Lower leg skin (tissue), 3 donors: Measurements from ENCODE around the gene GJC1.

Experiments used
- POLR2A ChIP-seq, 2 donors: fragments of 450-650 bp; IDR thresholded peaks; one replicate each; pipeline ENCODE4 v1.6.1; 2016 to 2017; ENCODE audit warnings: antibody characterized with exemption in 2 of 2, mild to moderate bottlenecking in 1 of 2, moderate library complexity in 1 of 2
- TF ChIP-seq, protein P1 (sequence below), 3 donors: fragments of 450-650 bp; IDR thresholded peaks; one replicate each; pipeline ENCODE4 v1.5.1; 2016; ENCODE audit warnings: antibody characterized with exemption in 3 of 3, mild to moderate bottlenecking in 3 of 3, moderate library complexity in 2 of 3

DNA sequence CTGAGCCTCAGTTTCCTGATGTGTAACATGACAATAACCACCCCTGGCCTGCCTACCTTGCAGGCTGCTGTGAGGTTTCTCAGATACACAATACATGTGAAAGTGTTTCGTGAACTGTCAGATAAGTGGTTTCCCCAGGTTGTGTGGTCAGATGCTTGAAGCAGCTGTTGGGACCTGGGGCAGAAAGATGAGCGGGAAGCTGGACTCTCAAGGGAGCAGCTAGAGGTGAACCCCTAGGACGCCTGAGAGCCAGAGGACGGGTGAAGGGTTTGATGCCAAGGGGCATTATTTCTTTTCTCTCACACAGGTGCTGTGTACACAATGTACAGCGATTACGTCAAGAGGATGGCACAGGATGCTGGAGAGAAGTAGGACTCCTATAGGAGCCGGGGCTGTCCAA is 19.9 kb upstream of the GJC1 start:
- TF ChIP-seq, protein P1, sequence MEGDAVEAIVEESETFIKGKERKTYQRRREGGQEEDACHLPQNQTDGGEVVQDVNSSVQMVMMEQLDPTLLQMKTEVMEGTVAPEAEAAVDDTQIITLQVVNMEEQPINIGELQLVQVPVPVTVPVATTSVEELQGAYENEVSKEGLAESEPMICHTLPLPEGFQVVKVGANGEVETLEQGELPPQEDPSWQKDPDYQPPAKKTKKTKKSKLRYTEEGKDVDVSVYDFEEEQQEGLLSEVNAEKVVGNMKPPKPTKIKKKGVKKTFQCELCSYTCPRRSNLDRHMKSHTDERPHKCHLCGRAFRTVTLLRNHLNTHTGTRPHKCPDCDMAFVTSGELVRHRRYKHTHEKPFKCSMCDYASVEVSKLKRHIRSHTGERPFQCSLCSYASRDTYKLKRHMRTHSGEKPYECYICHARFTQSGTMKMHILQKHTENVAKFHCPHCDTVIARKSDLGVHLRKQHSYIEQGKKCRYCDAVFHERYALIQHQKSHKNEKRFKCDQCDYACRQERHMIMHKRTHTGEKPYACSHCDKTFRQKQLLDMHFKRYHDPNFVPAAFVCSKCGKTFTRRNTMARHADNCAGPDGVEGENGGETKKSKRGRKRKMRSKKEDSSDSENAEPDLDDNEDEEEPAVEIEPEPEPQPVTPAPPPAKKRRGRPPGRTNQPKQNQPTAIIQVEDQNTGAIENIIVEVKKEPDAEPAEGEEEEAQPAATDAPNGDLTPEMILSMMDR (IDR thresholded peaks at IDR 0.05) = no peak
- TF ChIP-seq POLR2A (IDR thresholded peaks at IDR 0.05) = no peak
